SK-N-MC (cell line): ENCODE results near the gene BACH1.
"Not testable (repeated sequence)": the region's sequence is repeated elsewhere in the genome, so short reads cannot be mapped to it uniquely, and the experiment has no call there.

Experiments used
- DNase-seq: peaks from one replicate; pipeline ENCODE4 v3.0.0-alpha.2; 2011; ENCODE audit warnings: low read depth, low spot score
- H3K27ac ChIP-seq: fragments of 200-600 bp; sonication (generic); 2 replicates; pipeline ENCODE4 v1.5.1; 2016; ENCODE audit warnings: mixed run types
- H3K36me3 ChIP-seq: fragments of 200-600 bp; sonication (generic); 2 replicates; pipeline ENCODE4 v1.6.1; 2017; ENCODE audit warnings: antibody characterized with exemption, low read length, mixed read lengths; ENCODE audit not compliant: insufficient read depth
- H3K4me3 ChIP-seq: fragments of 200-600 bp; sonication (generic); 2 replicates; pipeline ENCODE4 v1.5.1; 2016
- H3K9ac ChIP-seq: fragments of 200-600 bp; sonication (generic); 2 replicates; pipeline ENCODE4 v1.8.0; 2017; ENCODE audit warnings: mixed run types, mixed read lengths; ENCODE audit not compliant: insufficient read length
- H3K9me3 ChIP-seq: fragments of 200-600 bp; sonication (generic); 2 replicates; pipeline ENCODE4 v1.6.1; 2017; ENCODE audit warnings: low read depth, mild to moderate bottlenecking, antibody characterized with exemption, low read length, moderate library complexity, mixed read lengths
- EZH2 ChIP-seq: fragments of 200-600 bp; sonication (generic); IDR thresholded peaks from one replicate; pipeline ENCODE4 v1.6.1; 2017; ENCODE audit warnings: antibody characterized with exemption
- FOXP2 ChIP-seq: optimal IDR thresholded peaks from 2 replicates; pipeline ENCODE3; 2011; ENCODE audit warnings: mild to moderate bottlenecking, moderate library complexity; ENCODE audit not compliant: insufficient read depth; ENCODE audit errors: extremely low read length, control extremely low read depth
- POLR2AphosphoS5 ChIP-seq: IDR thresholded peaks from 2 replicates; pipeline ENCODE4 v1.6.1; 2012; ENCODE audit warnings: mild to moderate bottlenecking, low read depth, low read length, borderline replicate concordance

Gene BACH1

GRCh38 chr21:29260461-29260860, 38.3 kb upstream of the BACH1 start:
- Histone ChIP-seq H3K9me3 (no peaks in the 10 kb centered on the region), H3K4me3 (no peak overlapping the region), H3K27ac (no peak overlapping the region), H3K36me3 (no peaks in the 10 kb centered on the region), H3K9ac (no peak overlapping the region)
- TF ChIP-seq POLR2AphosphoS5 = no peak
- DNase-seq = no peak

GRCh38 chr21:29261555-29262540, 36.9 kb upstream of the BACH1 start:
- Histone ChIP-seq H3K9me3 (no peaks in the 10 kb centered on the region), H3K27ac (no peak overlapping the region), H3K9ac (no peak overlapping the region), H3K36me3 (no peaks in the 10 kb centered on the region), H3K4me3 (no peak overlapping the region)
- no peak for TF ChIP-seq EZH2
- no peak for TF ChIP-seq POLR2AphosphoS5
- TF ChIP-seq FOXP2 = no peak
- DNase-seq = no peak

- no peak overlapping the region for H3K9ac ChIP-seq
- H3K27ac ChIP-seq = no peak overlapping the region
- H3K4me3 ChIP-seq = no peak overlapping the region
- no peak for DNase-seq
- H3K9me3 ChIP-seq = no peaks in the 10 kb centered on the region
- TF ChIP-seq EZH2 = no peak
- TF ChIP-seq POLR2AphosphoS5 = no peak
- TF ChIP-seq FOXP2 = no peak
- H3K36me3 ChIP-seq = no peaks in the 10 kb centered on the region
These were observed 34.0 kb upstream of the BACH1 start for GRCh38 chr21:29264721-29265120.

- DNase-seq = no peak
- no peak overlapping the region for H3K4me3 ChIP-seq
- no peaks in the 10 kb centered on the region for H3K9me3 ChIP-seq
- H3K36me3 ChIP-seq = no peaks in the 10 kb centered on the region
- TF ChIP-seq FOXP2 = no peak
- no peak for TF ChIP-seq EZH2
- no peak for TF ChIP-seq POLR2AphosphoS5
- no peak overlapping the region for H3K27ac ChIP-seq
- H3K9ac ChIP-seq = no peak overlapping the region
These were observed 32.8 kb upstream of the BACH1 start for GRCh38 chr21:29265690-29266479.

GRCh38 chr21:29267666-29268065, 31.1 kb upstream of the BACH1 start:
- Histone ChIP-seq H3K4me3 (no peak overlapping the region), H3K27ac (no peak overlapping the region), H3K36me3 (no peaks in the 10 kb centered on the region), H3K9me3 (no peaks in the 10 kb centered on the region), H3K9ac (no peak overlapping the region)
- DNase-seq = no peak
- TF ChIP-seq POLR2AphosphoS5 (no peak), FOXP2 (no peak), EZH2 (no peak)

GRCh38 chr21:29271927-29272333, 26.8 kb upstream of the BACH1 start:
- DNase-seq = no peak
- TF ChIP-seq EZH2 = no peak
- TF ChIP-seq POLR2AphosphoS5 = no peak
- TF ChIP-seq FOXP2 = no peak
- Histone ChIP-seq H3K9me3 (no peaks in the 10 kb centered on the region), H3K36me3 (no peaks in the 10 kb centered on the region), H3K27ac (no peak overlapping the region), H3K4me3 (no peak overlapping the region), H3K9ac (no peak overlapping the region)

- Histone ChIP-seq H3K27ac (no peak overlapping the region), H3K4me3 (no peak overlapping the region), H3K9me3 (no peaks in the 10 kb centered on the region), H3K9ac (no peak overlapping the region), H3K36me3 (no peaks in the 10 kb centered on the region)
- no peak for TF ChIP-seq FOXP2
- TF ChIP-seq EZH2 = no peak
- no peak for TF ChIP-seq POLR2AphosphoS5
- no peak for DNase-seq
These were observed 21.3 kb upstream of the BACH1 start for GRCh38 chr21:29277442-29277841.

- DNase-seq = no peak
- H3K4me3 ChIP-seq = no peak overlapping the region
- no peaks in the 10 kb centered on the region for H3K36me3 ChIP-seq
- no peak overlapping the region for H3K9ac ChIP-seq
- H3K9me3 ChIP-seq = no peaks in the 10 kb centered on the region
- H3K27ac ChIP-seq = no peak overlapping the region
- no peak for TF ChIP-seq FOXP2
- TF ChIP-seq EZH2 = no peak
- no peak for TF ChIP-seq POLR2AphosphoS5
These were observed 19.2 kb upstream of the BACH1 start for GRCh38 chr21:29279558-29279957.

- H3K9ac ChIP-seq, DNase-seq, H3K27ac ChIP-seq, H3K36me3 ChIP-seq, H3K4me3 ChIP-seq, H3K9me3 ChIP-seq: not testable (repeated sequence)
These were observed 16.9 kb upstream of the BACH1 start for GRCh38 chr21:29281801-29282200.
